Heart right ventricle (tissue), 16 donors: ENCODE results near the gene TRIM14. TPM values are rescaled to one million over a fixed set of nuclear protein-coding genes. Genes with fewer than 3 reads are reported as not detected.

Experiments
- ATAC-seq, 8 donors: fragments of 200-7000 bp; cut with Tn5 transposase; one replicate each; pipeline ENCODE4 v1.9.1; 2020; ENCODE audit warnings: mild to moderate bottlenecking in 8 of 8, moderate library complexity in 8 of 8, moderate number of reproducible peaks in 1 of 8
- DNase-seq, 2 donors: peaks; one replicate each; pipeline ENCODE4 v3.0.0-alpha.2; 2020
- H3K27ac ChIP-seq, 10 donors: fragments of 200-600 bp; sonication (generic) in 2 of 10; one replicate each; pipeline versions ENCODE4 v1.5.0 to v1.8.0; 2020 to 2022; ENCODE audit warnings: mild to moderate bottlenecking in 3 of 10
- H3K27me3 ChIP-seq, 7 donors: fragments of 200-600 bp; one replicate each; pipeline ENCODE4 v1.8.0; 2021 to 2022; ENCODE audit warnings: mild to moderate bottlenecking in 2 of 7
- H3K36me3 ChIP-seq, 9 donors: fragments of 200-600 bp; sonication (generic) in 1 of 9; one replicate each; pipeline versions ENCODE4 v1.5.0 to v1.8.0; 2020 to 2022; ENCODE audit warnings: mild to moderate bottlenecking in 2 of 9
- H3K4me1 ChIP-seq, 9 donors: fragments of 200-600 bp; sonication (generic) in 1 of 9; one replicate each; pipeline versions ENCODE4 v1.5.0 to v1.8.0; 2020 to 2022; ENCODE audit warnings: mild to moderate bottlenecking in 4 of 9
- H3K4me3 ChIP-seq, 10 donors: fragments of 200-600 bp; sonication (generic) in 2 of 10; one replicate each; pipeline versions ENCODE4 v1.5.0 to v1.8.0; 2020 to 2022; ENCODE audit warnings: mild to moderate bottlenecking in 7 of 10, moderate library complexity in 2 of 10
- H3K9me3 ChIP-seq, 11 donors: fragments of 200-600 bp in 10 of 11; sonication (generic) in 2 of 11; one replicate each; pipeline versions ENCODE4 v1.5.0 to v1.8.0; 2013 to 2022; ENCODE audit warnings: mild to moderate bottlenecking in 2 of 11, control low read depth in 1 of 11, moderate library complexity in 1 of 11
- CTCF ChIP-seq, 9 donors: fragments of 200-600 bp; sonication (generic) in 2 of 9; IDR thresholded peaks; one replicate each; pipeline versions ENCODE4 v1.5.0 to v1.8.0; 2021 to 2022; ENCODE audit warnings: antibody characterized with exemption in 9 of 9, mild to moderate bottlenecking in 5 of 9, moderate library complexity in 1 of 9
- WGBS, 2 donors: extraction: QIAGEN DNeasy Blood & Tissue Kit; methylation state at CpG; one replicate each; pipeline ENCODE4 v1.1.7; 2013; ENCODE audit warnings: inconsistent platforms in 1 of 2; 5-methylcytosine and 5-hydroxymethylcytosine counted together
- intact Hi-C, 10 donors: fragments of 100-400 bp; cut with DNase I; formaldehyde crosslinking; loops; one replicate each; pipeline versions ENCODE4 v1.11.1 to v1.14.2; 2022
- polyA plus RNA-seq, 2 donors: library from polyadenylated mRNA; stranded (reverse); fragments of 200-250 nt; gene quantifications; one replicate each; pipeline ENCODE4 v1.2.3, GENCODE V29; 2013
- total RNA-seq, 10 donors: library from RNA; stranded (reverse); fragmentation: NEBNext Ultra II Directional in 3 of 10; extraction: Animal tissue kit (Norgen Biotek cat#: 25700) in 3 of 10; gene quantifications; one replicate each; pipeline versions ENCODE4 v1.2.1 to v1.2.4, GENCODE V29; 2021 to 2023
- donor health status: Arrhythmogenic right ventricular cardiomyopathy.
- donor health status: ischemic (EF 13 %, LVEDD 7.1; RV severe dilation, severe dysfunction).
- donor health status: healthy with polysubstance abuse.
- donor health status: DM: no; HTN: yes; CAD: no.
- donor health status: DM: no; HTN: no; CAD: no.
- donor health status: ischemic (EF 25% LVEDD 6.9; RV normal size, moderate dysfunction).
- donor health status: ischemic (EF 25% LVEDD 5.7; RV mildly dilated, moderate dysfunction).
- donor health status: healthy.
- donor health status: DM: yes; HTN: yes; CAD: no.
- donor health status: Ischemic cardiomyopathy.
- donor health status: ischemic (EF 35%, LVEDD 5.7; RV mildly dilated, moderate dysfunction).
- donor health status: nonischemic (EF 11% LVEDD 7.7; RV severe dilation, severe dysfunction).
- donor health status: DM: yes; HTN: yes; CAD: no.
- donor health status: PGD.
- donor health status: ischemic (EF 29% LVEDD 5.4; RV normal size, mild dysfunction).
- donor health status: nonischemic (EF 23%, LVEDD 6.1; RV moderate dilation, normal function).

The TRIM14 gene
- total and polyA plus RNA-seq, 12 donors, result 0.47 to 11.2 (median 1.6) TPM

DNA sequence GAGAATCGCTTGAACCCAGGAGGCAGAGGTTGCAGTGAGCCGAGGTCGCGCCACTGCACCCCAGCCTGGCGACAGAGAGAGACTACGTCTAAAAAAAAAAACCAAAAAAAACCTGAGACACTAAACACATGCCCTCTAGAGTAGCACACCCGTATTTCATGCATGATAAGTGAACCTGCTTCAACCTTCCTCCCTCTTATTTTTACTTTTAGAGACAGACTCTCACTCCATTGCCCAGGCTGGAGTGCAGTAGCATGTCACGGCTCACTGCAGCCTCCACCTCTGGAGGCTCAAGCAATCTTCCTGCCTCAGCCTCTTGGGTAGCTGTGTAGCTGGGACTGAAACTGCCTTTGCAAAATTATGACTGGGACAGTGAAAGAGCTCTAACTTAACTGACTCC lies 80.1 kb downstream of the TRIM14 start:
- intact Hi-C loops, result loop anchor here in 7 of 10 donors (5.0 to 10.0 kb wide), 6 partner anchors 54 to 324 kb away; partner anchors contain the start of genes ANP32B (in 4 of the 7), TRMO (in 2 of the 7) and TBC1D2 (in 1 of the 7)
- H3K9me3 ChIP-seq, result no peaks in the 10 kb centered on the region
- no peak overlapping the region for H3K4me3 ChIP-seq
- no peak for TF ChIP-seq CTCF (IDR thresholded peaks at IDR 0.05)
- DNase-seq (no peak), ATAC-seq (no peak)
- peaks cover 0 to 22% (median 15%) of the 10 kb centered on the region in 9 donors for H3K4me1 ChIP-seq
- 75 to 76% methylated on average over 8 of the region's 8 CpGs for WGBS, 2 donors
- peaks cover 0 to 2% (median 0%) of the 10 kb centered on the region in 7 donors for H3K27me3 ChIP-seq
- no peaks in the 10 kb centered on the region for H3K36me3 ChIP-seq
- no peak overlapping the region for H3K27ac ChIP-seq

DNA sequence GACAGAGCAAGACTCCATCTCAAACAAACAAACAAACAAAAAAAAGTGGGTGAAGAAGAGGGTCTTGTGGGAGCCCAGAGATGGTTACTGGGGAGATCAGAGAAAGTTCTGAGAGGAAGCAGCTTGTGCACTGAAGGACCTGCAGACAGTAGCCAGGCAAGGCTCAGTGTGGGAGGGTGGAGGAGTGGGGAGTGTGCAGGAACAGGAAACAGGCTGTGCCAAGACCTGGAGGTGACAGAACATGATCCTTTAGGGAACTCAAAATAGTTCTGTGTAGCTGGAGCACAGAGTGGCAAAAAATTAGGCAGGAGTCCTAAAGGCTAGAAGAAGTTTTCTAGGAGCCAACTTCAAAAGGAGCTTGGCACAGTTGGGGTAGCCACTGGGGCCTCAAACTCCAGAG lies 81.7 kb downstream of the TRIM14 start:
- no peak for TF ChIP-seq CTCF (IDR thresholded peaks at IDR 0.05)
- no peak overlapping the region for H3K4me3 ChIP-seq
- no peaks in the 10 kb centered on the region for H3K36me3 ChIP-seq
- H3K27ac ChIP-seq, result peak overlapping the region in 6 of 10 donors; percentile 25 to 60 (median 48)
- peaks cover 0 to 22% (median 15%) of the 10 kb centered on the region in 9 donors for H3K4me1 ChIP-seq
- peaks cover 0 to 2% (median 0%) of the 10 kb centered on the region in 7 donors for H3K27me3 ChIP-seq
- intact Hi-C loops, result loop anchor here in 7 of 10 donors (5.0 to 10.0 kb wide), 6 partner anchors 53 to 323 kb away; partner anchors contain the start of genes ANP32B (in 4 of the 7), TRMO (in 2 of the 7) and TBC1D2 (in 1 of the 7)
- H3K9me3 ChIP-seq, result no peaks in the 10 kb centered on the region
- ATAC-seq, result peak; percentile 82 to 95 (median 90)
- peak; percentile 41 to 48 for DNase-seq

DNA sequence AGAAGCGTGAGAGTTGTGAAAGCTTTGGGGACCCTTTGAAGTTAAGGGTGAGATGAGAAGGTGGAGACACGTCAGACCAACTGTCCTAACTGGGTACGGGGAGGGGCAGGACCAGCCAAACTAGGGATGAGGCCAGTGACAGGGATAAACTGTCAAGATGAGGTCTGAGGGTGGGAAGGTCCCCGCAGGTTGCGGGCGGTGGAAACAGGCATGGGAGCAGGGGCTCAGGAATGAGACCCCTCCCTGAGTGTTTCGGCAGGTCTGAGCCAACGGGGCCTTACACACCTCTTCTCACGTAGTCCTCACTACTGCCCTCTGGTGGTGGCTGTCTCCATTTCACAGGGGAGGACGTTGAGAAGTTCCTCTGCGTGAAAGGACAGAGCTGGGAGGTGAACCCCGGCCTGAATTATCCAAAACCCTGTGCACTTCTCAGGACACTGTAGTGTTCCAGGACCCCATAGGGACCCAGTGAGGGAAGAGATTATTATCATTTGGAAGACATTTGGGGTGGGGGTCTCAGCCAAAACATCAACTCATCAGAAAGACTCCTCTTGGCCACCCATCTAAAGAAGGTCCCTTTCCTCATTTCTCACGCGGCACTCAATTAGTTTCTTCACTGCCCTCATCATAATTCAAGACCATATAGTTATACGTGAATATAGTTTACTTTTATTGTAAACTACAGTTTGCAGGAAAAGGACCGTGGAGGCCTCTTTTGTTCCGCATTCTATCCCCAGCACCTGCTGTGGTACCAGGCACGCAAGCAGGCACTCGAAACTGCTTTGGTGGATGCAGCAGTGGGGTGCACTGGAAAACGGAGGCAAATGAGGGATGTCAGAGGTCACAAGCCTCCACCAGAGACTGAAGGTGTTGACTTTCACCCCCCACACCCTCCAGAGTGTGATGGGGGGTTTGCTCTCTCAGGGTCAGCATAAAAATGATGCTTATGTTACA lies 84.2 kb downstream of the TRIM14 start:
- no peak overlapping the region for H3K27ac ChIP-seq
- intact Hi-C loops, result loop anchor here in 9 of 10 donors (1.0 to 10.0 kb wide), 12 partner anchors 48 to 320 kb away; partner anchors contain the start of genes ANP32B (in 7 of the 9), TRMO (in 5 of the 9) and TBC1D2 (in 1 of the 9)
- H3K27me3 ChIP-seq, result no peaks in the 10 kb centered on the region
- peaks cover 0 to 22% (median 15%) of the 10 kb centered on the region in 9 donors for H3K4me1 ChIP-seq
- ATAC-seq, result peak; percentile 80 to 92 (median 86)
- 39 to 42% methylated on average over 20 of the region's 20 CpGs for WGBS, 2 donors
- no peaks in the 10 kb centered on the region for H3K36me3 ChIP-seq
- no peaks in the 10 kb centered on the region for H3K9me3 ChIP-seq
- TF ChIP-seq CTCF (IDR thresholded peaks at IDR 0.05), result peak; percentile 69 to 92 (median 89)
- H3K4me3 ChIP-seq, result peak overlapping the region in 3 of 10 donors; percentile 7 to 22 (median 22)
- DNase-seq, result peak; percentile 75 to 88

DNA sequence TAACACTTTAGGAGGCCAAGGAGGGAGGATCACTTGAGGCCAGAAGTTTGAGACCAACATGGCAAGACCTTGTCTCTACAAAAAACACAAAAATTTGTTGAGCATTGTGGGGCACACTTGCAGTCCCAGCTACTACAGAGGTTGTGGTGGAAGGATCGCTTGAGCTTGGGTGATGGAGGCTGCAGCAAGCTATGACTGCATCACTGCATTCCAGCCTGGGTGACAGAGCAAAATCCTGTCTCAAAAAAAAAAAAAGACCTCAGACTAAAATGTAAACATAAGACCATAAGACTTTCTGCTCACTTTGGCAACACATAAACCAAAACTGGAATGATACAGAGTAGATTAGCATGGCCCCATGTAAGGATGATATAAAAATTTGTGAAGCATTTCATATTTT lies 87.1 kb downstream of the TRIM14 start:
- no peak for TF ChIP-seq CTCF (IDR thresholded peaks at IDR 0.05)
- Histone ChIP-seq H3K9me3 (no peaks in the 10 kb centered on the region), H3K27ac (no peak overlapping the region), H3K27me3 (no peaks in the 10 kb centered on the region), H3K4me1 (peaks cover 0 to 12% (median 6%) of the 10 kb centered on the region in 9 donors), H3K36me3 (no peaks in the 10 kb centered on the region), H3K4me3 (no peak overlapping the region)
- intact Hi-C loops, result loop anchor here in 6 of 10 donors (5.0 to 10.0 kb wide), 6 partner anchors 47 to 317 kb away; partner anchors contain the start of genes ANP32B (in 3 of the 6), TBC1D2 (in 1 of the 6) and TRMO (in 1 of the 6)
- WGBS, 2 donors, result 82 to 97% methylated on average over 1 of the region's 1 CpG
- DNase-seq (no peak), ATAC-seq (no peak)
